Parathyroid adenoma (tissue), 2 donors: ENCODE results near the gene HORMAD2.

Experiments used
- H2AFZ ChIP-seq: fragments of 300-600 bp; sonication (generic); one replicate; pipeline ENCODE4 v1.7.0; 2017; ENCODE audit warnings: antibody characterized with exemption, mild to moderate bottlenecking
- H3K27ac ChIP-seq: fragments of 300-600 bp; sonication (generic); one replicate; pipeline ENCODE4 v1.7.0; 2017
- H3K27me3 ChIP-seq: fragments of 300-600 bp; sonication (generic); one replicate; pipeline ENCODE4 v1.7.0; 2017; ENCODE audit warnings: low read length; ENCODE audit not compliant: control insufficient read depth, insufficient read depth
- H3K36me3 ChIP-seq: fragments of 300-600 bp; sonication (generic); one replicate; pipeline ENCODE4 v1.7.0; 2017; ENCODE audit warnings: low read length; ENCODE audit not compliant: control insufficient read depth, insufficient read depth
- H3K4me1 ChIP-seq: fragments of 300-600 bp; sonication (generic); one replicate; pipeline ENCODE4 v1.7.0; 2017; ENCODE audit warnings: control low read depth
- H3K4me2 ChIP-seq: fragments of 300-600 bp; sonication (generic); one replicate; pipeline ENCODE4 v1.7.0; 2017; ENCODE audit warnings: low read length
- H3K4me3 ChIP-seq: fragments of 300-600 bp; sonication (generic); one replicate; pipeline ENCODE4 v1.7.0; 2017; ENCODE audit warnings: low read depth, low read length
- H3K79me2 ChIP-seq: fragments of 300-600 bp; sonication (generic); one replicate; pipeline ENCODE4 v1.7.0; 2017; ENCODE audit warnings: control low read depth
- H3K9ac ChIP-seq: fragments of 300-600 bp; sonication (generic); one replicate; pipeline ENCODE4 v1.7.0; 2017; ENCODE audit warnings: mild to moderate bottlenecking
- H3K9me3 ChIP-seq: fragments of 300-600 bp; sonication (generic); one replicate; pipeline ENCODE4 v1.7.0; 2017; ENCODE audit warnings: low read length; ENCODE audit not compliant: control insufficient read depth
- CTCF ChIP-seq: fragments of 300-600 bp; sonication (generic); IDR thresholded peaks from one replicate; pipeline ENCODE4 v1.7.0; 2017; ENCODE audit warnings: antibody characterized with exemption, mild to moderate bottlenecking
- donor health status: primary hyperparathyroidism.

Gene HORMAD2

DNA sequence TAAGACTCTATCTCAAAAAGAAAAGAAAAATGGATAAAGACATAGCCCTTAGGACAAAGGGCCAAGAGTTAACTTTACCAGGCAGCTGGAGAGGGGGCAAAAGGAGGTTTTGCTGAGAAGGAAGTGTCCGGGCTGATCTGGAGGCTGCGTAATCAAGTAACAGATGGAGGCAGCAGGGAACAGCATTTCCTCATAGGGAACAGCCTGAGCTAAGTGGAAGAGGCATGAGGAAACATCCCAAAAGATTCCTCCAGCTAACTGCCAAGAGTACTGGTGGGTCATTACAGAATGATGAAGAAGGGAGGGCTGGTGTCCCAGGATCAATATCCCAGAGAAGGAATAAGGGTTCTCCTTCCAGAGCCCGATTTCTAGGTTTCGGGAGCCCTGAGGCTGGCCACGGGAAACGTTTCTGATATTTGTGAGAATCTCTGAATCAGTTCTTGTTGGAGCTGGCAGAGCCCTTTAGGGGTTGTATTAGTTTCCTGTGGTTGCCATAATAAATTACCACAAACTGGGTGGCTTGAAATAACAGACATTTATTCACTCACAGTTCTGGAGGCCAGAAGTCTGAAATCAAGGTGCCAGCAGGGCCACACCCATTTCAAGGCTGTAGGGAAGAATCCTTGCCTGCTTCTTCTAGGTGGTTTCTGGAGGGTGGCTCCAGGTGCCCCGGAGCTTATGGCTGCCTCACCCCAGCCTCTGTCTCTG is 145.1 kb downstream of the HORMAD2 start:
- Histone ChIP-seq H3K79me2 (no peaks in the 10 kb centered on the region), H3K36me3 (no peaks in the 10 kb centered on the region), H3K4me3 (no peak overlapping the region), H3K4me1 (no peaks in the 10 kb centered on the region), H3K27ac (no peak overlapping the region), H3K4me2 (no peak overlapping the region), H2AFZ (no peak overlapping the region), H3K9me3 (no peaks in the 10 kb centered on the region), H3K27me3 (no peaks in the 10 kb centered on the region), H3K9ac (no peak overlapping the region)
- no peak for TF ChIP-seq CTCF

GRCh38 chr22:30226192-30226832 is 146.0 kb downstream of the HORMAD2 start:
- no peak overlapping the region for H3K27ac ChIP-seq
- no peaks in the 10 kb centered on the region for H3K36me3 ChIP-seq
- H3K9me3 ChIP-seq: no peaks in the 10 kb centered on the region
- H3K79me2 ChIP-seq: no peaks in the 10 kb centered on the region
- H2AFZ ChIP-seq: no peak overlapping the region
- H3K4me1 ChIP-seq: no peaks in the 10 kb centered on the region
- no peak overlapping the region for H3K4me3 ChIP-seq
- H3K4me2 ChIP-seq: no peak overlapping the region
- TF ChIP-seq CTCF: no peak
- no peak overlapping the region for H3K9ac ChIP-seq
- H3K27me3 ChIP-seq: no peaks in the 10 kb centered on the region
